ENCODE results near the gene TRIM54.
"Not testable (repeated sequence)": the region's sequence is repeated elsewhere in the genome, so short reads cannot be mapped to it uniquely, and the experiment has no call there.

TRIM54 gene

GRCh38 chr2:27290549-27290948, 8.3 kb downstream of the TRIM54 start:
- no peak for TF ChIP-seq CTCF (IDR thresholded peaks at IDR 0.05; ENCODE audit: extremely low read depth, missing control alignments)
- no peak for DNase-seq (ENCODE audit: low spot score)

DNA sequence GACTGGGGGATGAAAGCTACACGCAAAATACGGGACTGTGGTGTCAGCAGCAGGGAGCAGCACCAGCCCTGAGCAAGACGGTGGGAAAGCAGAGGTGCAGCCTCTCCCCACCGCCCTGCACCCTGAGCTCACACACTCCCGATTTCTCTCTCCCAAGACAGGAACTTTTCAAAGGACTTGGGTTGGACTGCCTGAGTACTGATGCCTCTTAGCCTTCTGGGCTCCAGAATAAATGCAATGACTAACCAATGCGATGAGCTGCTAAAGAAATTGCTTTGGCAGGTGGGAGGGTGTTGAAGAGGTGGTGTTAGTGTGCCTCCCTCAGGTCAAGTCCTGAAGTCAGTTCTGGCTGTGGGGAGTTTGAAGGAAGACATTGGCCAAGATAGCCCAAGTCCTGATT, 9.6 kb downstream of the TRIM54 start:
- no peak for DNase-seq (ENCODE audit: low spot score)
- TF ChIP-seq CTCF (IDR thresholded peaks at IDR 0.05; ENCODE audit: extremely low read depth, missing control alignments) = no peak

DNA sequence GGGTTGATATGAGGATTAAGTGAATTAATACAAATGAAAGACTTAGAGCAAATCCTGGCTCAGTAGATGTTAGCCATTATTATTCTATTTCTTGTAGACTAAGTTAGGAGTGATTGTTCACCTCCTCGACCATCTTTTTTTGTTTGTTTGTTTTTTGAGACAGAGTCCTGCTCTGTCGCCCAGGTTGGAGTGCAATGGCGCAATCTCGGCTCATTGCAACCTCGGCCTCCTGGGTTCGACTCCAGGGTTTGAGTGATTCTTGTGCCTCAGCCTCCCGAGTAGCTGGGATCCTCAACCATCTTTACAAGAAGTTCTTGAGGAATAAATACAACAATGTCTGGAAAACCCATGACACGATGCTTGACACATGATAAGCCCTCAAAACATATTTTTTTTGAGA, 12.7 kb downstream of the TRIM54 start:
- no peak for DNase-seq (ENCODE audit: low spot score)
- TF ChIP-seq CTCF (IDR thresholded peaks at IDR 0.05; ENCODE audit: extremely low read depth, missing control alignments) = no peak

- no peak for TF ChIP-seq CTCF (IDR thresholded peaks at IDR 0.05; ENCODE audit: extremely low read depth, missing control alignments)
- DNase-seq (ENCODE audit: low spot score) = no peak
These were observed 14.3 kb downstream of the TRIM54 start for GRCh38 chr2:27296481-27296880.

DNA sequence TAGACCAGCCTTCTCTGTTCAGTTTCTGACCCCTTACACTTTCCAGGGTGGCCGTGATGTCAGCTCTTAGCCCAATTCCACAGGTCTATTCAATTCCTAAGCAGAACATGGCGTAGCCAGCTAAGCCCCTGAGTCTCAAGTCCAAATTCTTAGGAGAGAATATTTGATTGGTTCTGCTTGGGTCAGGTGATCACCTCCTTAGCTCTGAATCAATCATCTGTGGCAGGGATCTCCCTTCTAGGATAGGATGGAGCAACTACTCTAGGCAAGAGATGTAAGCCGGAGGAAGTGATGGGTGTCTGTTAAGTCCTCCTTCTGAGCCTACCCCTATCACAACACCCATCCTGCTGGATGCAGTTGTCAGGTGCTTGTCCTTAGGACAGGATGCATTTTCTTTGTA, 15.0 kb downstream of the TRIM54 start:
- DNase-seq (ENCODE audit: low spot score) = no peak
- no peak for TF ChIP-seq CTCF (IDR thresholded peaks at IDR 0.05; ENCODE audit: extremely low read depth, missing control alignments)

GRCh38 chr2:27298391-27299080, 16.3 kb downstream of the TRIM54 start:
- no peak for TF ChIP-seq CTCF (IDR thresholded peaks at IDR 0.05; ENCODE audit: extremely low read depth, missing control alignments)
- DNase-seq (ENCODE audit: low spot score) = no peak

DNA sequence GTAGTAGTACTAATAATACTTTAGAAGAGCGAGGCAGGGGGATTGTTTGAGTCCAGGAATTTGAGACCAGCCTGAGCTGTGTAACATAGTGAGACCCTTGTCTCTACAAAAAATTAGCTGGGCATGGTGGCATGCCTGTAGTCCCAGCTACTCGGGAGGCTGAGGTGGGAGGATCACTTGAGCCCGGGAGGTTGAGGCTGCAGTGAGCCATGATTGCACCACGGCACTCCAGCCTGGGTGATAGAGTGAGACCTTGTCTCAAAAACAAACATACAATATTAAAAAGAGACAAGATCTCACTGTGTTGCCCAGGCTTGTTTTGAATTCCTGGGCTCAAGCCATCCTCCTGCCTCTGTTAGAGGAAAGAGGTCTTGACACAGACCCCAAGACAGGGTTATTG, 18.4 kb downstream of the TRIM54 start:
- DNase-seq (ENCODE audit: low spot score) = not testable (repeated sequence)
